SIG-M5 (cell line): ENCODE results near the gene SDK1.

Experiments used
- DNase-seq: peaks from one replicate; lab custom pipeline; 2025; lab: John Stamatoyannopoulos, UW

The SDK1 gene

DNA sequence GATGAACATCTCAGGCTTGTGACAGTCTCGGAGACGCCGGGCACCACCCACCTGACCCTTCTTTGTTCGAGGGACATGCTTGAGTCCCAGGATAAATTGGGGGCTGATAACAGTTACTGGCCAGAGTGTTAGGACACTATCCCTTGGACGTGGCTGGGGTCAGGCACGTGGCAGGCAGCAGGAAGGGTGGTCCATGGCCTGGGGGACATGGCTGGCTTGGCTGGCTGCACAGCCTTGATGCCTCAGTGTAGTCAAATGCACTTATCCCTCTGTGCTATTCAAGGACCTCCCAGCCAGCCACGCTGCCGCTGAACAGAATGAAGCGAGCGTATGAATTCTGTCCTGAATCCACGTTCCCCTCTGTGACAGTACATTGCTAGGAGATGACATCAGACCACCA is 719.0 kb downstream of the SDK1 start:
- DNase-seq, result no peak

DNA sequence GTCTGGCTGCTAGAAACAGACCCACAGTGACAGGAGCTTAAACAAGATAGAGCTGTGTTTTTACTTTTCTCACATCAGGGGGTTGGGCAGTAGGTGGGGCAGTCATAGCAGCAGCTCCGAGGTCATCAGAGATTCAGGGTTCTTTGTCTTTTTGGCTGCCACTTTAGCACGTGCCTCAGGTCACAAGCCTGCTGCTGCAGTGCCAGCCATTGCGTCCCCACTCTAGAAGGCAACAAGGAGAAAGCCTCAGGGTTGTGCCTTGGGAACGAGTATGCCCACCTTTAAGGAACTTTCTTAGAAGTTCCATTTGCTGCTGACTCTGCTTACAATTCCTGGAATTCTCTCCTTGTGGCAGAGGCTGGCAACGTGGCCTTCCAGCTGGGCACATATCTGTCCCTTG is 720.4 kb downstream of the SDK1 start:
- no peak for DNase-seq

- DNase-seq, result no peak
Measured at GRCh38 chr7:4022265-4022664, 721.2 kb downstream of the SDK1 start.

DNA sequence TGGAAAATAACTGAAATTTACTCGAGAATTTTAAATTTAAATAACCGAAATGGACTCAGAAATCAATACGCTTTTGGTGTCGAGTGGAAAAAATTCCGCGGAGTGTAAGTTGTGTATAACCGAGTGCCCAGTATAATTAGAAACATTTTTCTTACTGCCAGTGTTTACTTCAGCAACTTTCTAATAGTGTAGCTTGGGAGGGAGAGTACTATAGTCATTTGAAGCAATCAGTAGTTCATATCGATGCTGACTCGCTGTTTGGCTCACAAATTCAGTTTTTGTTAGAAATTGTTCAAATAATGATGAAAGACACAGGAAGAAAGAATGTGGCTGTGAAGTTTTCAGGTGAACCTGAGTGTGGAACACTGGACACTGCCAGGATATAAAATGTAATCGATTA is 722.5 kb downstream of the SDK1 start:
- DNase-seq, result no peak

- no peak for DNase-seq
Measured at GRCh38 chr7:4024133-4024532, 723.1 kb downstream of the SDK1 start.

- DNase-seq, result no peak
Measured at GRCh38 chr7:4024806-4025205, 723.8 kb downstream of the SDK1 start.

DNA sequence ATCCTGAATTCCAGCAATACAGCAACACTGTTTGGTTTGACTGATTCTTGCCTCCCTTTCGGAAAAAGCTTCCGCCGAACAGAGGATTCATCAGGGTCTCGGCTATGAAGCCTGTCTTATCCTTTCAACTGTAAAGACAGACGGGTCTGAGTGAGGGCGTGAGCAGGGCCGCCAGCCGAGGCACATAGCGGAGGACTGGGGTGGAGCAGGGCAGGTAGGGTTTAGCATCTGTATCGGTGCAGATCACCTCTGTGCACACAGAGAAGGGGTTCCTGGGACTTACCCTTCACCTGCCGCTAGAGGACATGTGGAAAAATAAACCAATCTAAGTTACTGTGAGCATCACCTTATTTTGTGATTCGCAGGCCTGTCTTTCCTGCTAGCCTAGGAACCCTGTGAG is 724.2 kb downstream of the SDK1 start:
- no peak for DNase-seq

DNA sequence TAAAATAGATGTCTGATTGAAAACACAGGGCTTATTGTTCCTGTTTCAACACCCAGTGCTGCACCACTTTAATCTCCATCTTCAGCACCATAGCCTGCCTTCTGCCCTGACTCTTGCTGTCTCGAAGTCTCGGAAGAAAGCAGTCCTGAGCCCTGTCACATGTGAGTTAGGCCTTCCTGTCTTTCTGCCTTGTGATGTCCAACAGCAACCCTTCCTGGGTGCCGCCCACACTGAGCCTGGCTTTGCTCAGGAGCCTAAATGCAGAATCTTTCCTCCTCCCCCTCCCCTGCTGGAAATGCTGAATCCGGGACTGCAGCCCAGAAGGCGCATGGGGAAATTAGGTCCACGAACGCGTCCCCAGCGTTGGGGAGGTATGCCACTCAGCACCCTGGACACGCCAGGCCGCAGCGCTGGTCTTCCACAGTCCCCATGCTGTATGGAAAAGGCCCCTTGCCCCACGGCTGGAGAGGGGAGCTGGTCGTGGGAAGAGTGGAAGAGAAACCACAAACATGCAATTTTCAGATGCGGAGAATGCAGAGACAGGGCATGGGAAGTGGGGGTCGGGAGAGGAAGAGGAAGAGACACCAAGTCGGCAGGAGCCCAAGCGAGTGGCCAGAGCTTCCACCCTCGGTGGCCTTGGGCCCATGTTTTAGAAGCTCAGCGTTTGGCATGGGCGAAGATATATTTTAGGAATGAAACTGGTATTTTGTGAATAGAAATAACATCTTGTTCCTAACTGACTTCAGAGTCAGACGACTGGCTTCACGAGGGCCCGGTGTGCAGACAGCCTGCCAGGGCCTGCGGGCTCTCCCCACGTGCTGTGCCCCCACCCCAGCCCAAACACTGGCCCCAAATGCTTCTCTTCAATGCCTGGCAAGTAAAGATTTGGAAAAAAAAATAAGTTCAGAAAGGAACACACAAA is 724.9 kb downstream of the SDK1 start:
- DNase-seq, result no peak

DNA sequence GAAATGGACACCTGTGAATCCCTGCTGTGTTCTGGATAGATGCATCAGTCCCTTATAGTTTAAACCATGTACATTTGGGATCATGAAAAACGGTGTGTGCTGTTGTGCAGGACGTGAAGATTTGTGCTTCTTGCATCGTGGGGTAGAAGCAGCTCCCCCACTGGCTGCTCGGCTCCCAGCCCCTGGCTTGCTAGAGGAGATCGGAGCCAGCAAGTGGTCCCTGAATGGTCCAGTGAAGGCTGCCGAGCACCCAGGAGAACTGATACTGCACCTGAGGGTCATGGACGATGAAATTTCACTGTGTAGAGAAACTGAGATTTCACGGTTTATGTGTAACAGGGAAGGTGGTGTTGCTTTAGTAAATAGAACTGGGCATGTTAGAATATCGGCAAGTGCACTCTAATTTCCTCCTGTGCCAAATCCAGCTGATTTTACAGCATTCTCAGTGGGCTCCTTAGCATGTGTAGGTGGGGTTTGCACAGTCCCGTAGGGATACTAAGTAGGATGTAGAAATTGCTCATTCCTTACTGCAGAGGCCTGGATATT is 726.0 kb downstream of the SDK1 start:
- no peak for DNase-seq

GRCh38 chr7:4028221-4028620 is 727.2 kb downstream of the SDK1 start:
- no peak for DNase-seq

GRCh38 chr7:4029941-4030340 is 728.9 kb downstream of the SDK1 start:
- DNase-seq, result no peak

- no peak for DNase-seq
Measured at GRCh38 chr7:4030346-4030950, 729.4 kb downstream of the SDK1 start.

DNA sequence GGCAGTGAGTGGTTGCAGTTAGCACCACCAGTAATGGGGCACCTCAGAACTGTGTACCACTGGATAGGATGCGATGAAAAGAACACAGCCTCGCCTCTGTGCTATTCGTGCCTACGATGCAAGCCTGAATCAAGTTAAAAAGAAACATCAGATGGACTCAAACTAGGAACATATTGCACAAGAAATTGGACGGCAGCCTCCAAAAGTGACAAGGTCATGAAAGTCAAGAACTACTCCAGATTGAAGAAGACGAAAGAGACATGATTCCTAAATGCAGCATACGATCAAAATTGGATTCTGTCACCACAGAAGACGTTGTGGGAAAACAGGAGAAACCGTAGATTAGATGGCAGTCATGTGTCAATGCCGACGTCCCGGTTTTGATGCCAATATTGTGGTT is 732.9 kb downstream of the SDK1 start:
- DNase-seq, result no peak

GRCh38 chr7:4037308-4037707 is 736.3 kb downstream of the SDK1 start:
- no peak for DNase-seq

- no peak for DNase-seq
Measured at GRCh38 chr7:4037877-4038276, 736.8 kb downstream of the SDK1 start.

DNA sequence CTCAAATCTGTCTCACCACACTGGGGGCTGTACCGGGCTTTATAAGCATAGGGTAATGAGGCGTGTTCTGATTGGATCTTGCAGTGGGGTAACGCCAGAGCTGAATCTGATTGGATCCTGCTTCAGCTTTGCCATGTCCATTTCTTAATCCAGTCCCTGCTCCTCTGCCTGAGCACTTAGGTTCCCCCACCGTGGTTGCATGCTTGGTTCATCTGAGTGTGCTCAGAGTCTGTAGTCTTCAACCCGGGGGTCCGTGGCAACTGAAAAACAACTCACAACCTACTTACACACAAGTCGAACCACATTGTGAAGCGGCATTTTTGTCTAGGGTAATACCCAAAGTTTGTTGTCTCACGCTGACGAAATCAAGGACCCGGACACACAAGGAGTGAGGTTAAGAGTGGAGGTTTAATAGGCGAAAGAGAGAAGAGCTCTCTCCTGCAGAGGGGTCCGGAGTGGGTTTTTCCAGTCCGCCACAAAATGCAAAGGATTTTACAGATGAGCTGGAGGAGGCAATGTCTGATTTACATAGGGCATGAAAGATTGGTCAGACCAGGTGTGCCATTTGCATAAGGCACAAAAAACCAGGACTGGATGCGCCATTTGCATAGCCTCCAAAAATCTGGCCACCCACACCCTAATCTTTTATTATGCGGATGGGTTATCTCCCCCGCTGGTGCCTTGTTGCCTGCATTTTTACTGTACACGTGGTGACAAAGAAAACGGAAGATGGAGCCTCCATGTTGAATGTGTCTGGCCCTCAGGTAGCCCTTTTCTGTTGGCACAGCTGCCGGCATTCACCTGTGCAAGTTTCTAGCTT is 739.3 kb downstream of the SDK1 start:
- DNase-seq, result no peak

DNA sequence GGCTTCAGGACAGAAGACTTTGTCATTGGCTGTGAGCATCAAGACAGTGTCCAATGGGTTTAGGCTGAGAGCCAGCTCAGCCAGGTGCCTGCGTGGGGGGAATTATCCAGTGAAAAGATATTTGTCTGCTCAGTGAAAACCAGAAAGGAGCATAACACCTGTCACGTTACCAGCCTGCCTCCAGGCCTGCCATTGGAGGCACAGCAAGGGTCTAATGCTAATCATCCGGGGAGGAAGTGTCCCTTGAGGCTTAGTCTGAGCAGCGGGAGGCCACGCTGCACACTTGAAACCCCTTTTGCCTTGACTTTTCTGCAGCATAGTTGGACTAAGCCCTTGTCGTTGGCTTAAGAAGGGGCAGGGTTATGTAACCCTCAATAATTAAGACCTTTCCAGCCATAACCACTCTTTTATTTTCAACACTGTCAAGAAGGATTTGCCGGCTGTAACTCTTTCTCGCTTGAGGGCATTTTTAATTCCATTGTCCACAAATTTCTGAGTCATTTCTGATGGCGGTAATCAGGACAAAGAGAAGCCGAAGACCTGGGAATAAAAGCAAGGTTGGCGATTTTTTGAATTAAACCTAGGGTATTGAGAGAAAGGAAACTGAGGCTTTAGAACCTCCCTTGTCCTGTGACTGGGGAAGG is 741.5 kb downstream of the SDK1 start:
- no peak for DNase-seq

GRCh38 chr7:4043988-4044387 is 742.9 kb downstream of the SDK1 start:
- no peak for DNase-seq

DNA sequence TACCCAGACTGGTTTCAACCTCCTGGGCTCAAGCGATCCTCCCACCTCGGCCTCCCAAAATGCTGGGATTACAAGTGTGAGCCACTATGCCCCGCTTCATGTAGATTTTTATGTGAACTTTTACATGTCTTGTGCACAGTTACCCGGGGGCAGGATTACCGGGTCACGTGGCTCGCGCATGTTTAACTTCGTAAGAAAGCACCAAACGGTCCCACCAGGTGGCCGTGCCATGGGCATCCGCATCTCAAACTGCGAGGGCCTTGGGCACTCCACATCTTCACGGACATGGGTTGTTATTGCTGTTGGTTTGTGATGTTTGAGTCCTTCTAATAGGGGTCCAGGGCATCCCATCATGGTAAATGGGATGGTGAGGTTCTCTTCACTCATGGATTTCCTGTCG is 744.4 kb downstream of the SDK1 start:
- no peak for DNase-seq

DNA sequence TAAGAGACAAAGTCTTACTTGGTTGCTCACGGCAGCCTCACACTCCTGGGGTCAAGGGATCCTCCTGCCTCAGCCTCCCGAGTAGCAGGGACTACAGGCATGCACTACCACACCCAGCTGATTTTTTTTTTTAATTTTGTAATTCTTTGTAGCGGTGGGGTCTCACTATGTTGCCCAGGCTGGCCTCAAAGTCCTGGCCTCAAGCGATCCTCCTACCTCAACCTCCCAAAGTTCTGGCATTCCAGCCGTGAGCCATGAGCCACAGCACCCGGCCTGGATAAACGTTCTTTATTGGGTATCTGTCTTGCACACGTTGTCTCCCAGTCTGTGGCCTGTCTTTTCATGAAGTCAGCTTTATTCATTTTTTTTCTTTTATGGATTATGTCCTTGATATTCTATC is 744.9 kb downstream of the SDK1 start:
- DNase-seq, result no peak

DNA sequence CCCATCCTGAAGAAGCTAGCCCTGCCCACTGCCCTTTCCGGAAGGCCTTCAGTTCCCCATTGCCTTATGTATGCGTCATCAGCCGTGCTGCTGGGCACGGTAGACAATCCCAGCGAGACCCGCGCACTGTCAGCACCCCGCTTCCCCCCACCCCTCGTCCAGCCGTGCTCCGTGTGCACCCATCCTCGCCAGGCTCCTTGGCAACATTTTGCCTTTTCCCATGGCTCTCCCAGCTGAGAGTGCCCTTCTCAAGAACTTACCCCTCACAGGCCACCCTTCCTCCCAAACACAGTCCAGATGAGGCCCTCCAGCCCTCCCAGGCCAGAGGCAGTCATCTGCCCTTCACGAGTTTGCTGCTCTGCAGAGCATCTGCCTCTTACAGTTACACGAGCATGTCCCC is 747.3 kb downstream of the SDK1 start:
- no peak for DNase-seq

DNA sequence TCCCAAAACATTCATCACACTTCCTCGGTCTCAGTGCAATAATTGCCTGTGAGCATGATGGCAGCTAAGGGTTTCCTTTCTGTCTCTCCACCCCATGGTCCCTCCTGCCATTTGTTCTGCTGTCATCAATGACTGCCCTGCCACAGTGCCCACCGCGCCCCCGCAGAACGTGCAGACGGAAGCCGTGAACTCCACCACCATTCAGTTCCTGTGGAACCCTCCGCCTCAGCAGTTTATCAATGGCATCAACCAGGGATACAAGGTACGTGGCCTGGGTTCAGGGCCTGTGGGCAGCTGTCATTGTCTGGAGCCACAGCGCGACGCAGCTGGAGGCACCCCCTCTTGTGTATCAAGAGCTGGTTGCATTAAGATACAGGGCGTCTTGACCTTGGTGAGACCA is 748.1 kb downstream of the SDK1 start:
- no peak for DNase-seq
